Osteoblast (primary cell): ENCODE data around the gene ZNF442. TPM values are rescaled to one million over a fixed set of nuclear protein-coding genes. Genes with fewer than 3 reads are reported as not detected.
"Not testable (repeated sequence)": the region's sequence is repeated elsewhere in the genome, so short reads cannot be mapped to it uniquely, and the experiment has no call there.

Experiments used
- DNase-seq: peaks from one replicate; pipeline ENCODE4 v3.0.0; 2011; ENCODE audit warnings: low spot score, mixed read lengths; ENCODE audit not compliant: insufficient read length; ENCODE audit errors: missing footprints
- H2AFZ ChIP-seq: 2 replicates; pipeline ENCODE4 v1.6.0; 2011; ENCODE audit warnings: mild to moderate bottlenecking, low read length
- H3K27ac ChIP-seq: 2 replicates; pipeline ENCODE4 v1.5.1; 2011; ENCODE audit warnings: mild to moderate bottlenecking, low read depth, low read length, moderate library complexity
- H3K27me3 ChIP-seq: 2 replicates; pipeline ENCODE4 v1.6.0; 2012; ENCODE audit warnings: mild to moderate bottlenecking, control low read depth, inconsistent platforms, low read length, moderate library complexity; ENCODE audit not compliant: insufficient read depth
- H3K36me3 ChIP-seq: 2 replicates; pipeline ENCODE4 v1.5.1; 2011; ENCODE audit warnings: mild to moderate bottlenecking, low read length, control low read depth, moderate library complexity; ENCODE audit not compliant: insufficient read depth
- H3K4me1 ChIP-seq: 2 replicates; pipeline ENCODE4 v1.5.1; 2011; ENCODE audit warnings: mild to moderate bottlenecking, low read length, control low read depth, moderate library complexity; ENCODE audit not compliant: insufficient read depth
- H3K4me2 ChIP-seq: 2 replicates; pipeline ENCODE4 v1.6.0; 2011; ENCODE audit warnings: mild to moderate bottlenecking, low read length; ENCODE audit not compliant: insufficient read depth
- H3K4me3 ChIP-seq: fragments of 200-600 bp; sonication (generic); 3 replicates; pipeline ENCODE4 v1.5.1; 2012; ENCODE audit warnings: mild to moderate bottlenecking, low read length, inconsistent platforms; ENCODE audit not compliant: insufficient read depth
- H3K79me2 ChIP-seq: 2 replicates; pipeline ENCODE4 v1.6.0; 2012; ENCODE audit warnings: mild to moderate bottlenecking, low read length, control low read depth, inconsistent platforms; ENCODE audit not compliant: insufficient read depth
- H3K9me3 ChIP-seq: 2 replicates; pipeline ENCODE4 v1.5.1; 2011; ENCODE audit warnings: low read depth, low read length, control low read depth
- H4K20me1 ChIP-seq: 2 replicates; pipeline ENCODE4 v1.6.0; 2012; ENCODE audit warnings: mild to moderate bottlenecking, low read length, control low read depth; ENCODE audit not compliant: insufficient read depth
- CTCF ChIP-seq: IDR thresholded peaks from 2 replicates; pipeline ENCODE4 v1.5.1; 2011; ENCODE audit warnings: mild to moderate bottlenecking, low read depth, low read length, moderate library complexity; ENCODE audit errors: extremely low read depth
- total RNA-seq: library from RNA; depleted of rRNA; stranded (reverse); fragments of >200 nt; gene quantifications from 2 replicates; pipeline ENCODE4 v1.2.3, GENCODE V29; 2012

The ZNF442 gene
- total RNA-seq, 1 donor, result 4.0 TPM

- no peak for DNase-seq
- Histone ChIP-seq H3K4me3 (no peak overlapping the region), H3K27ac (no peak overlapping the region), H2AFZ (no peak overlapping the region), H3K4me1 (no peaks in the 10 kb centered on the region), H3K27me3 (no peaks in the 10 kb centered on the region), H3K36me3 (no peaks in the 10 kb centered on the region), H3K9me3 (peaks cover 14% of the 10 kb centered on the region), H4K20me1 (no peaks in the 10 kb centered on the region), H3K4me2 (no peak overlapping the region), H3K79me2 (no peaks in the 10 kb centered on the region)
- TF ChIP-seq CTCF, result no peak
Observed at GRCh38 chr19:12380444-12380737, 14.9 kb upstream of the ZNF442 start.

- Histone ChIP-seq H3K4me3 (no peak overlapping the region), H3K27ac (no peak overlapping the region), H3K4me2 (no peak overlapping the region), H3K36me3 (no peaks in the 10 kb centered on the region), H3K27me3 (no peaks in the 10 kb centered on the region), H3K79me2 (no peaks in the 10 kb centered on the region), H3K9me3 (peaks cover 14% of the 10 kb centered on the region), H4K20me1 (no peaks in the 10 kb centered on the region), H2AFZ (no peak overlapping the region), H3K4me1 (no peaks in the 10 kb centered on the region)
- no peak for DNase-seq
- TF ChIP-seq CTCF, result no peak
Observed at GRCh38 chr19:12379732-12380443, 14.4 kb upstream of the ZNF442 start.

GRCh38 chr19:12374026-12374425, 8.5 kb upstream of the ZNF442 start:
- no peaks in the 10 kb centered on the region for H3K79me2 ChIP-seq
- no peak overlapping the region for H3K4me3 ChIP-seq
- no peaks in the 10 kb centered on the region for H3K36me3 ChIP-seq
- no peaks in the 10 kb centered on the region for H4K20me1 ChIP-seq
- no peaks in the 10 kb centered on the region for H3K4me1 ChIP-seq
- peaks cover 7% of the 10 kb centered on the region for H3K9me3 ChIP-seq
- DNase-seq, result no peak
- no peak overlapping the region for H2AFZ ChIP-seq
- no peak overlapping the region for H3K4me2 ChIP-seq
- no peak for TF ChIP-seq CTCF
- no peaks in the 10 kb centered on the region for H3K27me3 ChIP-seq
- H3K27ac ChIP-seq, result no peak overlapping the region

GRCh38 chr19:12364391-12365235, 870 bp downstream of the ZNF442 start:
- H2AFZ ChIP-seq, result peak overlapping the region; percentile 94
- H3K27ac ChIP-seq, result peak overlapping the region; percentile 84
- H4K20me1 ChIP-seq, result no peaks in the 10 kb centered on the region
- no peak for TF ChIP-seq CTCF
- no peaks in the 10 kb centered on the region for H3K27me3 ChIP-seq
- no peaks in the 10 kb centered on the region for H3K36me3 ChIP-seq
- H3K4me3 ChIP-seq, result peak overlapping the region; percentile 81
- DNase-seq, result peak; percentile 75
- H3K4me1 ChIP-seq, result peaks cover 10% of the 10 kb centered on the region
- no peaks in the 10 kb centered on the region for H3K9me3 ChIP-seq
- H3K4me2 ChIP-seq, result peak overlapping the region; percentile 81
- H3K79me2 ChIP-seq, result peaks cover 11% of the 10 kb centered on the region

GRCh38 chr19:12362236-12362635, 3.2 kb downstream of the ZNF442 start:
- H3K4me1 ChIP-seq, result not testable (repeated sequence)

More at GRCh38 chr19:12362236-12362635, 3.2 kb downstream of the ZNF442 start:
- H3K79me2 ChIP-seq, result peaks cover 16% of the 10 kb centered on the region
- not testable (repeated sequence) for H2AFZ ChIP-seq, H3K4me2 ChIP-seq, DNase-seq, H3K36me3 ChIP-seq, H3K9me3 ChIP-seq, H4K20me1 ChIP-seq, H3K27ac ChIP-seq, H3K4me3 ChIP-seq, H3K27me3 ChIP-seq
